H9 (cell line): ENCODE measurements around the gene SLC22A3. TPM values are rescaled to one million over a fixed set of nuclear protein-coding genes. Genes with fewer than 3 reads are reported as not detected.

Experiments
- DNase-seq: peaks from one replicate; pipeline ENCODE4 v3.0.0-alpha.2; 2017
- H2AFZ ChIP-seq: one replicate; pipeline ENCODE4 v1.6.1; 2013; ENCODE audit warnings: mild to moderate bottlenecking, low read length, control low read depth, moderate library complexity
- H2AK5ac ChIP-seq: 2 replicates; pipeline ENCODE4 v1.6.1; 2013; ENCODE audit warnings: low read length, control low read depth, mixed read lengths; ENCODE audit not compliant: insufficient read length
- H2BK120ac ChIP-seq: one replicate; pipeline ENCODE4 v1.6.1; 2013; ENCODE audit warnings: low read depth, mild to moderate bottlenecking, low read length, control low read depth, inconsistent platforms; ENCODE audit not compliant: poor library complexity, severe bottlenecking
- H2BK12ac ChIP-seq: 2 replicates; pipeline ENCODE4 v1.6.1; 2013; ENCODE audit warnings: low read length, control low read depth, mixed read lengths, low read depth; ENCODE audit not compliant: insufficient read length
- H2BK15ac ChIP-seq: 2 replicates; pipeline ENCODE4 v1.6.1; 2013; ENCODE audit warnings: low read depth, low read length, control low read depth
- H2BK20ac ChIP-seq: one replicate; pipeline ENCODE4 v1.6.1; 2013; ENCODE audit warnings: low read depth, mild to moderate bottlenecking, low read length, control low read depth, inconsistent platforms; ENCODE audit not compliant: poor library complexity, severe bottlenecking
- H2BK5ac ChIP-seq: 2 replicates; pipeline ENCODE4 v1.6.1; 2013; ENCODE audit warnings: low read length, control low read depth, mixed read lengths; ENCODE audit not compliant: insufficient read length
- H3K14ac ChIP-seq: 2 replicates; pipeline ENCODE4 v1.6.1; 2013; ENCODE audit warnings: low read length, control low read depth; ENCODE audit not compliant: insufficient read depth
- H3K18ac ChIP-seq: 2 replicates; pipeline ENCODE4 v1.6.1; 2013; ENCODE audit warnings: low read depth, mild to moderate bottlenecking, mixed read lengths, low read length, control low read depth; ENCODE audit not compliant: insufficient read length
- H3K23ac ChIP-seq: 2 replicates; pipeline ENCODE4 v1.6.1; 2013; ENCODE audit warnings: low read length, control low read depth, mixed read lengths, low read depth; ENCODE audit not compliant: insufficient read length
- H3K23me2 ChIP-seq: 2 replicates; pipeline ENCODE4 v1.6.1; 2013; ENCODE audit warnings: low read depth, mild to moderate bottlenecking, mixed read lengths, low read length, control low read depth; ENCODE audit not compliant: insufficient read length, poor library complexity, severe bottlenecking
- H3K27ac ChIP-seq: 2 replicates; pipeline ENCODE4 v1.5.1; 2013; ENCODE audit warnings: low read length, control low read depth, mixed read lengths, low read depth; ENCODE audit not compliant: insufficient read length
- H3K27me3 ChIP-seq: 2 replicates; pipeline ENCODE4 v1.6.1; 2013; ENCODE audit warnings: low read length, control low read depth, inconsistent platforms; ENCODE audit not compliant: insufficient read depth
- H3K4ac ChIP-seq: 2 replicates; pipeline ENCODE4 v1.6.1; 2013; ENCODE audit warnings: low read depth, mild to moderate bottlenecking, control low read depth, inconsistent platforms, low read length, moderate library complexity
- H3K4me1 ChIP-seq: 2 replicates; pipeline ENCODE4 v1.6.1; 2013; ENCODE audit warnings: low read length, control low read depth, inconsistent platforms; ENCODE audit not compliant: insufficient read depth
- H3K4me2 ChIP-seq: 2 replicates; pipeline ENCODE4 v1.6.1; 2013; ENCODE audit warnings: low read length, control low read depth, mixed read lengths; ENCODE audit not compliant: insufficient read length, insufficient read depth
- H3K56ac ChIP-seq: 2 replicates; pipeline ENCODE4 v1.6.1; 2013; ENCODE audit warnings: low read depth, mild to moderate bottlenecking, mixed read lengths, low read length, control low read depth; ENCODE audit not compliant: insufficient read length
- H3K79me1 ChIP-seq: 2 replicates; pipeline ENCODE4 v1.6.1; 2013; ENCODE audit warnings: low read depth, mild to moderate bottlenecking, moderate library complexity, low read length, control low read depth, inconsistent platforms; ENCODE audit not compliant: insufficient read depth, poor library complexity, severe bottlenecking
- H3K79me2 ChIP-seq: 2 replicates; pipeline ENCODE4 v1.6.1; 2013; ENCODE audit warnings: low read length, control low read depth, inconsistent platforms; ENCODE audit not compliant: insufficient read depth
- H3K9ac ChIP-seq: 2 replicates; pipeline ENCODE4 v1.6.1; 2013; ENCODE audit warnings: low read length, control low read depth, mixed read lengths; ENCODE audit not compliant: insufficient read length; ENCODE audit errors: extremely low read depth
- H3K9me3 ChIP-seq: one replicate; pipeline ENCODE4 v1.6.1; 2013; ENCODE audit warnings: low read depth, low read length, inconsistent platforms; ENCODE audit not compliant: control insufficient read depth
- H3T11ph ChIP-seq: one replicate; pipeline ENCODE4 v1.6.1; 2013; ENCODE audit warnings: mild to moderate bottlenecking, low read length, control low read depth, inconsistent platforms
- H4K20me1 ChIP-seq: one replicate; pipeline ENCODE4 v1.6.1; 2013; ENCODE audit not compliant: control insufficient read depth, insufficient read length, insufficient read depth
- H4K5ac ChIP-seq: 2 replicates; pipeline ENCODE4 v1.6.1; 2013; ENCODE audit warnings: low read depth, mild to moderate bottlenecking, mixed read lengths, low read length, control low read depth; ENCODE audit not compliant: insufficient read length
- H4K8ac ChIP-seq: replicated peaks from 2 replicates; pipeline ENCODE4 v1.6.1; 2013; ENCODE audit warnings: low read length, control low read depth, mixed read lengths, low read depth; ENCODE audit not compliant: insufficient read length
- H4K91ac ChIP-seq: 2 replicates; pipeline ENCODE4 v1.6.1; 2013; ENCODE audit warnings: low read depth, mild to moderate bottlenecking, moderate library complexity, mixed read lengths, low read length, control low read depth; ENCODE audit not compliant: insufficient read length
- H3K27ac Mint-ChIP-seq, 3 experiments: 2 replicates in 2 of 3; 3 replicates in 1 of 3; pipeline ENCODE4 v1.8.0; 2020 to 2021; ENCODE audit warnings: mixed read lengths in 3 of 3, mild to moderate bottlenecking in 1 of 3, moderate library complexity in 1 of 3
- H3K27me3 Mint-ChIP-seq: 2 replicates; pipeline ENCODE4 v1.8.0; 2021; ENCODE audit warnings: low read depth, mild to moderate bottlenecking, moderate library complexity, mixed read lengths
- H3K36me3 Mint-ChIP-seq, 3 experiments: 2 replicates in 2 of 3; 3 replicates in 1 of 3; pipeline ENCODE4 v1.8.0; 2020 to 2021; ENCODE audit warnings: low read depth in 3 of 3, mixed read lengths in 3 of 3; ENCODE audit not compliant: insufficient read depth in 1 of 3
- H3K4me1 Mint-ChIP-seq, 2 experiments: 2 replicates each; pipeline ENCODE4 v1.8.0; 2020; ENCODE audit warnings: mixed read lengths in 2 of 2
- H3K4me3 Mint-ChIP-seq, 2 experiments: 2 replicates in 1 of 2; 3 replicates in 1 of 2; pipeline ENCODE4 v1.8.0; 2020 to 2021; ENCODE audit warnings: mild to moderate bottlenecking in 2 of 2, mixed read lengths in 2 of 2, moderate library complexity in 1 of 2
- H3K9me3 Mint-ChIP-seq, 2 experiments: 2 replicates in 1 of 2; 3 replicates in 1 of 2; pipeline ENCODE4 v1.8.0; 2020; ENCODE audit warnings: mild to moderate bottlenecking in 2 of 2, mixed read lengths in 2 of 2, moderate library complexity in 1 of 2
- CTCF ChIP-seq: fragments of 200-600 bp; sonication (generic); conservative IDR thresholded peaks from 3 replicates; pipeline ENCODE4 v1.8.0; 2021; ENCODE audit warnings: antibody characterized with exemption, mild to moderate bottlenecking
- WGBS: extraction: QIAGEN DNeasy Blood & Tissue Kit; methylation state at CpG from one replicate; pipeline ENCODE4 v1.1.7; 2013; ENCODE audit warnings: missing lambda C conversion rate, low lambda C conversion rate, mixed read lengths; ENCODE audit not compliant: insufficient read length; ENCODE audit errors: extremely low coverage; 5-methylcytosine and 5-hydroxymethylcytosine counted together
- total RNA-seq: library from RNA; stranded (reverse); gene quantifications from 2 replicates; pipeline ENCODE4 v1.2.1, GENCODE V29; 2021

The SLC22A3 gene
- total RNA-seq, 1 experiment from 2014 or later, result 2.7 TPM

- Histone ChIP-seq H3K9ac (no peak overlapping the region), H3K23me2 (no peaks in the 10 kb centered on the region), H3K27ac (no peak overlapping the region), H3K14ac (no peak overlapping the region), H3T11ph (no peak overlapping the region), H2BK20ac (no peak overlapping the region), H2BK12ac (no peak overlapping the region), H3K56ac (no peak overlapping the region), H3K4me1 (no peaks in the 10 kb centered on the region), H2BK15ac (no peak overlapping the region), H4K91ac (no peak overlapping the region), H4K20me1 (peaks cover 2% of the 10 kb centered on the region), H4K8ac (no peak overlapping the region), H2AFZ (no peak overlapping the region), H3K9me3 (no peaks in the 10 kb centered on the region), H3K4ac (no peak overlapping the region), H4K5ac (no peak overlapping the region), H3K27me3 (no peaks in the 10 kb centered on the region), H3K79me1 (no peaks in the 10 kb centered on the region), H3K79me2 (no peaks in the 10 kb centered on the region), H2BK5ac (no peak overlapping the region), H3K23ac (no peak overlapping the region), H3K18ac (no peak overlapping the region), H3K4me2 (no peak overlapping the region), H2AK5ac (no peak overlapping the region), H2BK120ac (no peak overlapping the region)
- Mint-ChIP-seq H3K4me1 (peaks cover 0 to 8% of the 10 kb centered on the region in 2 experiments; a peak in 2 of 4 replicates), H3K36me3 (no peaks in the 10 kb centered on the region), H3K27ac (no peak overlapping the region; a peak in 1 of 7 replicates), H3K27me3 (no peaks in the 10 kb centered on the region), H3K9me3 (no peaks in the 10 kb centered on the region), H3K4me3 (no peak overlapping the region)
- no peak for TF ChIP-seq CTCF
- DNase-seq, result no peak
- no CpG with 5 or more reads among the region's 4 CpGs for WGBS
These were observed 109.6 kb downstream of the SLC22A3 start for GRCh38 chr6:160457823-160458222.
